Coronary artery (tissue), 2 donors: ENCODE data around the gene ADRM1.
A peak's percentile ranks its signal among the peaks of the same experiment; 100 is the strongest.

Experiments used
- DNase-seq: peaks from one replicate; pipeline ENCODE4 v3.0.0-alpha.2; 2017; ENCODE audit warnings: low spot score
- H3K27ac ChIP-seq, 2 donors: fragments of 200-600 bp; sonication (generic); one replicate each; pipeline ENCODE4 v1.5.1; 2016 to 2019
- H3K4me3 ChIP-seq: fragments of 200-600 bp; sonication (generic); 2 replicates; pipeline ENCODE4 v1.5.1; 2016; ENCODE audit warnings: mild to moderate bottlenecking, moderate library complexity
- CTCF ChIP-seq: fragments of 200-600 bp; sonication (generic); IDR thresholded peaks from one replicate; pipeline ENCODE4 v1.5.1; 2019; ENCODE audit warnings: antibody characterized with exemption

The ADRM1 gene

GRCh38 chr20:62357187-62357667, 54.4 kb downstream of the ADRM1 start:
- no peak for TF ChIP-seq CTCF
- H3K4me3 ChIP-seq = peak overlapping the region; percentile 63
- H3K27ac ChIP-seq = peak overlapping the region; percentile 95 to 99
- no peak for DNase-seq

GRCh38 chr20:62357681-62358080, 54.9 kb downstream of the ADRM1 start:
- Histone ChIP-seq H3K27ac (peak overlapping the region; percentile 95 to 99), H3K4me3 (peak overlapping the region; percentile 63)
- TF ChIP-seq CTCF = no peak
- DNase-seq = no peak
